GM21717 (cell line): Measurements from ENCODE around the gene TARS2.

Experiments used
- ATAC-seq: cut with Tn5 transposase; IDR thresholded peaks from one replicate; pipeline ENCODE4 v1.9.1; 2021; ENCODE audit warnings: mild to moderate bottlenecking, moderate library complexity; ENCODE audit not compliant: unreplicated experiment

The TARS2 gene

DNA sequence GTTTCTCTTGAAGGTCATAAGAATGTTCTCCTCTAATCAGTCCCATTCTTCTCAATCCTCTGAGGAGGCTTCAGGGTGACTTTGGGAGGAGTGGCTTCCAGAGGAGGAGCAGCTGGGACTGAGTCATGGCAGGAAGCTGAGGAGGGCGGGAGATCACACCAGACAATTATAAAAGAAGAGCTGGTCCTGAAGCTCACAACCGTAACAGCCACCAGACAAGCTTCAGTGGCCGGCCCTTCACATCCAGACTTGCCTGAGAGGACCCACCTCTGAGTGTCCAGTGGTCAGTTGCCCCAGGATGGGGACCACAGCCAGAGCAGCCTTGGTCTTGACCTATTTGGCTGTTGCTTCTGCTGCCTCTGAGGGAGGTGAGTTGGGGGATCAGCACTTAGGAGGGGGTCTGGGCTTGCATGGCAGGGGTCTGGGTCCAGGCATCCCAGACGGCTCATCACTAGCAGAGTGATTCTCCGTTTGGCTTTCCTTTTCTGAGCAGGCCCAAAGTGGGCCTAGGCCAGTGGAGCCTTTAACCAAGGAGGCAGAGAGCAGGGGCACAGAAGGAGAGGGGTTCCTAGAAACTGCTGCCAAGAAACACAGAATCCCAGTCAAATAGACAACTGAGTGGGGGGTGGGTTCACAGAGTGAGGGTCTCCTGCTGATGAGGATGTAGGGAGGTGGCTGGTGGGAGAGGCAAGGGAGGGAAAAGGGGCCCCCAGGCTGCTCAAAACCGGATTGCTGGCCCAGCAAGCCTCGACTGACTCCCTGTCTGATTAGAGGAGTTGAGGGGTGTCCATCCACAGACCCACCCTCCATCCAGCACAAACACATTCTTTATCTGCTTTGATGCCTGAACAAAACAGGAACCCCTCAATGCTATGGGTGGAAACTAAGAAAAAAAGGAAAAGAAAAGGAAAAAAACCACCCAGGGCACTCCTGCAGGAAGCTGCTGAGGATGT lies 21.0 kb downstream of the TARS2 start, which contains the start of gene ECM1:
Gene ECM1 (plus strand): TSS at position 198 of the 953 bp plus-strand sequence. CDS start 101 bp downstream, at position 299.
- ATAC-seq = no peak

- no peak for ATAC-seq
Observed at GRCh38 chr1:150508982-150509381, 21.8 kb downstream of the TARS2 start.

DNA sequence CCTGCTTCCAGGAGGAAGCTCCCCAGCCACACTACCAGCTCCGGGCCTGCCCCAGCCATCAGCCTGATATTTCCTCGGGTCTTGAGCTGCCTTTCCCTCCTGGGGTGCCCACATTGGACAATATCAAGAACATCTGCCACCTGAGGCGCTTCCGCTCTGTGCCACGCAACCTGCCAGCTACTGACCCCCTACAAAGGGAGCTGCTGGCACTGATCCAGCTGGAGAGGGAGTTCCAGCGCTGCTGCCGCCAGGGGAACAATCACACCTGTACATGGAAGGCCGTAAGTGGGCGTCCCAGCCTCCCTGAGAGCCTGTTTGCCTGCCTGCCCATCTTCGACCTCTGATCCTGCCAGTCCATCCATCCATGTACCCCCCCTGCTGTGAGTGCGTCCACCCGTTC lies 24.3 kb downstream of the TARS2 start:
- no peak for ATAC-seq

DNA sequence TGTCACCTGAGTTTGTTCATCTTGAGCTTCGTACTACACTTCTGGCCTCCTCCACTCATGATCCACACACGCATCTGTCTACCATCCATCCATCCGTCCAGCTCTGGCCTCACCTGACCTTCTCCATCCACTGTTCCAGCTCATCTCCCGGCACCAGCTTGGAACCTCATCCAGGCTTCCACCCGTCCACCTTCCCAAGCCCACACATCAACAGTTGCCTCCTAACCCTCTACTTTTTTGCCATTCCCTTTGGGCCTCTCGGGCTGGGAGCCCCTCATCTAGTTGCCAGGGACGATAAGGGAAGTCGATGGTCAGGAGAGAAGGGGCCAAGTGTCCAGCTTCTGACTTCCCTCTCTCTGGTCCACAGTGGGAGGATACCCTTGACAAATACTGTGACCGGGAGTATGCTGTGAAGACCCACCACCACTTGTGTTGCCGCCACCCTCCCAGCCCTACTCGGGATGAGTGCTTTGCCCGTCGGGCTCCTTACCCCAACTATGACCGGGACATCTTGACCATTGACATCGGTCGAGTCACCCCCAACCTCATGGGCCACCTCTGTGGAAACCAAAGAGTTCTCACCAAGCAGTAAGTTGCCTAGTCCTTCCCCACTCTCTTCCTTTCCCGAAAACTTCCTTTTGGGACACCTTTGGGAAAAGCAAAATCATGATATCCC lies 24.9 kb downstream of the TARS2 start:
- ATAC-seq = no peak

DNA sequence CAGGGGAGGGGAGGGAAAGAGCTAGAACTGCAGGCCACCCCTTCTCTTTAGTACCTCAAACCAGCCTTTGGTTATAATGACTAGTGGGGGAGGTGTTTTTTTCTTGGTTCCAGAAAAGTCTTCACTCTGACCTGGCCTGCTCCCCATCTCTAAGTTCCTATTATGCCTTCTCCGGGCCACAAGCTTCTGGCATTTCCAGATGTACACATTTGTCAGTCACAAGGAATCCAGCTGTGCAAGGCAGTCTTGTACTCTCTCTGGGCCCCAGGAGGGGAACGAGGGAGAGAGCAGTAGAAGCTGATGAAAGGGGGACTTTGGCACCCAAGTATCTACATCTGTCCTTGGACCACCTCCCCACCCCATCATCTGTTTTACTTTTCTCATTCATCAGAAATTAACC lies 25.6 kb downstream of the TARS2 start:
- no peak for ATAC-seq

GRCh38 chr1:150513351-150513791 lies 26.2 kb downstream of the TARS2 start:
- ATAC-seq = no peak

DNA sequence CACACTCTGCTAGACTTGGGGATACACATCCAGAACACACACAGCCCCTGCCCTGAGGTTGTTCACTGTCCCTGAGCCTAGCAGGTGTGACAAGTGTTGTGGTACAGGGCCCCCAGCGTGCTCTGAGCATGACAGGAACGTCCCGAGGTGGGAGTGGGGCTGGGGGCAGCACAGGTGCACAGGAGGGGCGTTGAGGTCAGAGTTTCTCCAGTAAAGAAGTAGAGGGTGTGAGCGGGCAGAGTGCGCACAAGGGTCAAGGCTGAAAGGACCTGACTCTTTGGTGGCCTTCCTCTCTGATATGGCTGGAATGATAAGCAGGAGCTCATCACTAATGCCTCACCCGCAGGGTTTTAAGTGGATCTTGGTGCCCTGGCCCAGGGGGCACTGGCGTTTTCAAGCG lies 27.0 kb downstream of the TARS2 start:
- no peak for ATAC-seq

DNA sequence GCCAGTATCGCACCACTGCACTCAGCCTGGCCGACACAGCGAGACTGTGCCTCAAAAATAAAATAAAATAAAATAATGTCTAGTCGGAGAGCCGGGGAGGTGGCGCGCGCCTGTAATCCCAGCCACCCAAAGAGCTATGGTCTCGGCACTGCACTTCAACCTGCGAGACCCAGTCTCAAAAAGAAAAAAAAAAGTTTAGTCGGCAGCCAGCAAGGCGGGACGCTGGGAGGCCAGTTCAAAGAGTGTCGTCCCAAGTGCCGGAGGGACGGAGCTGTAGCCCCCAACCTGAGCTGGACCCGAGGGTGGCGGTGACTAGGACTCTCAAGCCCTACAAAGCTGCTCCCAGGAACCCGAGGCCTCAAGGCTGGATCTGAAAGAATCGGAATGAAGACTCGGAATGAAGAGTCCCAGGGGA lies 27.7 kb downstream of the TARS2 start:
- no peak for ATAC-seq

GRCh38 chr1:150515328-150516049 lies 28.3 kb downstream of the TARS2 start, which contains the start of gene FALEC:
Gene FALEC, plus strand, starts transcription at chr1:150515752.
- peak; percentile 94 for ATAC-seq

GRCh38 chr1:150516050-150516591 lies 28.9 kb downstream of the TARS2 start:
- ATAC-seq = no peak

DNA sequence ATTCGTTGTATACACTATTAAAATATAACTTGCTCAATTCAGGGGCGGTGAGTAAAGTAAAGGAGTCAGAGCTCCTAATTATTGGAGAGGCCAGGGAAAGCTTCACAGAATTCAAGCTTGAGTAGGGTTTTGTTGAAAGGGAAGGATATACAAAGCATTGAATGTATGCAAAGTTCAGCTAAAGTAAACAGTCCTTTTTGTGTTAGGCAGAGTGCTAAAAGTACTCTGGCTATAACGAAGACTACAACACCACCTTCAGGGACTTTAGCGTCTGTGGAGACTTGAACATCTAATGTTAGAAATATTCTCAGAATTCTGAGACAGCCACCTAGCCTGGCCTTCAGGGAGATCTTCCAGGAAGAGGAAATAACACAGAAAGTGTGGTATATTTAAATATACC lies 29.4 kb downstream of the TARS2 start:
- ATAC-seq = no peak

- no peak for ATAC-seq
Observed at GRCh38 chr1:150521196-150521968, 34.2 kb downstream of the TARS2 start.

GRCh38 chr1:150525348-150525747 lies 38.1 kb downstream of the TARS2 start:
- ATAC-seq = no peak

DNA sequence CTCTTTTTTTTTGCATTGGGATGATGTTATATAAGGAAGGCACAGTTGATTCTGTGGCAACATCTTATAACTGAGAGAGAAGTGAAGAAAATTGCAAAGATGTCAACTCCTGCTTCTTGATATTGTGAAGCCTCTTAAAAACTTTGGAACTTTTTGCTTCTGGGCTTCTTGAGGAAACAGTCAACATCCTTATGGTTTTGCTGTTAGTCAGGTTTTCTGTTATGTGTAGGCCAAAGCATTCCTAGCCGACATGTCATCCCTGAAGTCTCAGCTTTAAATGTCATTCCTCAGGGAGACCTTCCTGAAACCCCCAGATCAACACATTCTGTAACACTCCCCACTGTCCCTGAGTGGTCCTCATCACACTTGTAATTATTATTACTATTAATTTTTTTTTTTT lies 41.0 kb downstream of the TARS2 start:
- no peak for ATAC-seq

GRCh38 chr1:150529017-150529416 lies 41.8 kb downstream of the TARS2 start:
- no peak for ATAC-seq

- ATAC-seq = no peak
Observed at GRCh38 chr1:150530491-150531159, 43.4 kb downstream of the TARS2 start.

DNA sequence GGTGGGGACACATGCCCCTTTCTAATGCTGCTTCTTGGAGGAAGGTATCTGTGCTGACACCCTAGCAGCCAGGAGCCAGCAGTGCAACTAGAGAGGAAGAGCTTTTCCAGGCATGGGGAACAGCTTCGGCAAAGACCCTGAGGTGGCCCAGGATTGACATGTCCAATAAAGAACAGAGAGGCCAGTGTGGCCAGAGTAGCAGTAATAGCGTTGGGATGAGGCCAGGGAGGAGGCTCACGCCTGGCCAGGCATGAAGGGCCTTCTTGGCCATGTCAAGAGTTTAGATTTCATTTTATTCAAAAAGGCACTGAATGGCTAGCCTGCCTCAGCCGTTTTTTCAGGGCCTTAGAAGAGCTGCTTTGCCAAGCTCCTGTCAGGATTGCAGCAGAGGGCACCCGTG lies 45.6 kb downstream of the TARS2 start:
- no peak for ATAC-seq

- ATAC-seq = no peak
Observed at GRCh38 chr1:150534002-150534401, 46.8 kb downstream of the TARS2 start.

DNA sequence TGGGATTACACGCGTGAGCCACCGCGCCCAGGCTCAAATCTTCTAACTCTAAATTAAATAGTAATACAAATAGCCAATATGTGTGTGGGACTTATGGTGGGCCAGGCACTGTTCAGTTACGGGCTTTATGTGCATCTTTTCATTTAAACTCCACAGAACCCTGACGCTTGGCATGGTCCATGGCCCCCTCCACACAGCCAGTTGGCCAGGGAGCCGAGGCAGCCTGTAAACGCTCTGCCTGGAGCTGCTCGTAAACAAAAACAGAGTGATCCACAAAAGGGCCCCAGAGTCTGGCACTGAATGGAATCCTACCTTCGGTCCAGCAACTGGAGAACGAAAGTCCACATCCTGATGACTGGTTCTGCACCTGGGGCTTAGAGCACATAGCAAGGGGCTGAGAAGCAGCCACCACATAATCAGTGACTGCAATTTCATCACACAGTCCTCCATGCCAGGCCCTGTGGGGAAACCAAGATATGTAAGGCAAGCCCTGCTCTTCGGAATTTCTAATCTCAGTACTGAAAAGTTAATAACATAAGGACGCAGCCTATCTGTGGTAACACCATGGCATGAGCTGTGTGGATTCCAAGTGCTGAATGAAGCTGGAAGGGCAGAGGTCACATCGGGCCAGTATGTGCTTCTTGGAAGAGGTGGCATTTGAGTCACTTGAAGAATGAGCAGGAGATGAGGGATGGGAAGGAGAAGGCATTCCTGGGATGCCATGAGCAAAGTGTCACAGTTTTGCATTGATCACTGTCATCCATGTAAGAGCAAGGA lies 48.5 kb downstream of the TARS2 start:
- no peak for ATAC-seq
